Right ventricle myocardium superior (tissue), 1 donor: Measurements from ENCODE around the gene OR13J1. TPM values are rescaled to one million over a fixed set of nuclear protein-coding genes. Genes with fewer than 3 reads are reported as not detected.

ENCODE experiments used
- total RNA-seq: library from RNA; stranded (reverse); fragmentation: NEBNext Ultra II Directional; extraction: Animal tissue kit (Norgen Biotek cat#: 25700); gene quantifications from one replicate; pipeline ENCODE4 v1.2.1, GENCODE V29; 2021
- donor health status: DM: no; HTN: yes; CAD: no; lungs with severe emphysema.

OR13J1 gene
- total RNA-seq, 1 donor from 2014 or later, result not detected

Other genes with a start within 250 kb of the OR13J1 start
- gene SIT1, start 219.5 kb downstream of the OR13J1 start, total RNA-seq, result not detected
- gene RMRP, start 212.4 kb downstream of the OR13J1 start, total RNA-seq, result 19,155 TPM
- 48.4 TPM for gene CCDC107, start 212.1 kb downstream of the OR13J1 start, total RNA-seq
- gene ARHGEF39, start 205.2 kb downstream of the OR13J1 start, total RNA-seq, result 0.24 TPM
- not detected for gene CA9, start 196.5 kb downstream of the OR13J1 start, total RNA-seq
- gene TPM2, start 180.5 kb downstream of the OR13J1 start, total RNA-seq, result 966 TPM
- gene TLN1, start 138.2 kb downstream of the OR13J1 start, total RNA-seq, result 252 TPM
- 20.3 TPM for gene CREB3, start 137.7 kb downstream of the OR13J1 start, total RNA-seq
- 74.6 TPM for gene GBA2, start 121.2 kb downstream of the OR13J1 start, total RNA-seq
- gene RGP1, start 121.1 kb downstream of the OR13J1 start, total RNA-seq, result 28.5 TPM
- gene MSMP, start 116.1 kb downstream of the OR13J1 start, total RNA-seq, result not detected
- 24.2 TPM for gene NPR2, start 78.8 kb downstream of the OR13J1 start, total RNA-seq
- gene SPAG8, start 58.1 kb downstream of the OR13J1 start, total RNA-seq, result 1.8 TPM
- 82.9 TPM for gene HINT2, start 55.4 kb downstream of the OR13J1 start, total RNA-seq
- not detected for gene FAM221B, start 41.7 kb downstream of the OR13J1 start, total RNA-seq
- 13.3 TPM for gene TMEM8B, start 41.2 kb downstream of the OR13J1 start, total RNA-seq
- gene HRCT1, start 35.8 kb upstream of the OR13J1 start, total RNA-seq, result 7.4 TPM
- 8.3 TPM for gene SPAAR, start 39.1 kb upstream of the OR13J1 start, total RNA-seq
- gene OR2S2, start 87.8 kb upstream of the OR13J1 start, total RNA-seq, result not detected
- 4.6 TPM for gene RECK, start 166.5 kb upstream of the OR13J1 start, total RNA-seq